ENCODE results near the gene RPL22. TPM values are rescaled to one million over a fixed set of nuclear protein-coding genes. Genes with fewer than 3 reads are reported as not detected.

The RPL22 gene
- total RNA-seq, 1 donor from 2014 or later = 414 TPM

GRCh38 chr1:6137758-6138157 lies 61.6 kb downstream of the RPL22 start:
- DNase-seq (ENCODE audit: low spot score, unreplicated experiment) = no peak
- Mint-ChIP-seq H3K27ac (no peak overlapping the region), H3K4me3 (ENCODE audit: low read depth) (no peak overlapping the region), H3K4me1 (ENCODE audit: low read depth) (no peaks in the 10 kb centered on the region), H3K27me3 (peaks cover 9% of the 10 kb centered on the region), H3K36me3 (ENCODE audit: insufficient read depth) (no peaks in the 10 kb centered on the region), H3K9me3 (ENCODE audit: low read depth) (peaks cover 2% of the 10 kb centered on the region)
- TF ChIP-seq CTCF (IDR thresholded peaks at IDR 0.05; ENCODE audit: unreplicated experiment) = no peak

- Mint-ChIP-seq H3K4me3 (ENCODE audit: low read depth) (no peak overlapping the region), H3K4me1 (ENCODE audit: low read depth) (no peaks in the 10 kb centered on the region), H3K27ac (no peak overlapping the region), H3K9me3 (ENCODE audit: low read depth) (peaks cover 11% of the 10 kb centered on the region), H3K36me3 (ENCODE audit: insufficient read depth) (peaks cover 2% of the 10 kb centered on the region), H3K27me3 (peaks cover 16% of the 10 kb centered on the region)
- DNase-seq (ENCODE audit: low spot score, unreplicated experiment) = no peak
- no peak for TF ChIP-seq CTCF (IDR thresholded peaks at IDR 0.05; ENCODE audit: unreplicated experiment)
These were observed 62.7 kb downstream of the RPL22 start for GRCh38 chr1:6136516-6137220.

Other genes with a start within 250 kb of the RPL22 start
- gene NPHP4, start 207.2 kb downstream of the RPL22 start, total RNA-seq = 26.6 and 29.9 TPM in 2 replicates
- gene KCNAB2, start 153.7 kb downstream of the RPL22 start, total RNA-seq = 5.8 and 6.9 TPM in 2 replicates
- gene CHD5, start 19.3 kb downstream of the RPL22 start, total RNA-seq = 0.58 and 0.77 TPM in 2 replicates
- gene RNF207, start 6.5 kb upstream of the RPL22 start, total RNA-seq = 50.5 and 55.4 TPM in 2 replicates
- gene ICMT, start 36.4 kb upstream of the RPL22 start, total RNA-seq = 56.6 and 59.4 TPM in 2 replicates
- gene HES3, start 44.6 kb upstream of the RPL22 start, total RNA-seq = not detected in 2 replicates
- 6.3 and 6.5 TPM in 2 replicates for gene GPR153, start 61.5 kb upstream of the RPL22 start, total RNA-seq
- 30.2 and 30.3 TPM in 2 replicates for gene ACOT7, start 194.2 kb upstream of the RPL22 start, total RNA-seq
- 0.07 and 0.12 TPM in 2 replicates for gene HES2, start 220.3 kb upstream of the RPL22 start, total RNA-seq
- gene ESPN, start 225.2 kb upstream of the RPL22 start, total RNA-seq = 49.5 and 54.0 TPM in 2 replicates